ENCODE measurements around the gene KRT6A. TPM values are rescaled to one million over a fixed set of nuclear protein-coding genes. Genes with fewer than 3 reads are reported as not detected.
"Not testable (repeated sequence)": the region's sequence is repeated elsewhere in the genome, so short reads cannot be mapped to it uniquely, and the experiment has no call there.

The KRT6A gene
- total RNA-seq, 1 experiment from 2014 or later = not detected

DNA sequence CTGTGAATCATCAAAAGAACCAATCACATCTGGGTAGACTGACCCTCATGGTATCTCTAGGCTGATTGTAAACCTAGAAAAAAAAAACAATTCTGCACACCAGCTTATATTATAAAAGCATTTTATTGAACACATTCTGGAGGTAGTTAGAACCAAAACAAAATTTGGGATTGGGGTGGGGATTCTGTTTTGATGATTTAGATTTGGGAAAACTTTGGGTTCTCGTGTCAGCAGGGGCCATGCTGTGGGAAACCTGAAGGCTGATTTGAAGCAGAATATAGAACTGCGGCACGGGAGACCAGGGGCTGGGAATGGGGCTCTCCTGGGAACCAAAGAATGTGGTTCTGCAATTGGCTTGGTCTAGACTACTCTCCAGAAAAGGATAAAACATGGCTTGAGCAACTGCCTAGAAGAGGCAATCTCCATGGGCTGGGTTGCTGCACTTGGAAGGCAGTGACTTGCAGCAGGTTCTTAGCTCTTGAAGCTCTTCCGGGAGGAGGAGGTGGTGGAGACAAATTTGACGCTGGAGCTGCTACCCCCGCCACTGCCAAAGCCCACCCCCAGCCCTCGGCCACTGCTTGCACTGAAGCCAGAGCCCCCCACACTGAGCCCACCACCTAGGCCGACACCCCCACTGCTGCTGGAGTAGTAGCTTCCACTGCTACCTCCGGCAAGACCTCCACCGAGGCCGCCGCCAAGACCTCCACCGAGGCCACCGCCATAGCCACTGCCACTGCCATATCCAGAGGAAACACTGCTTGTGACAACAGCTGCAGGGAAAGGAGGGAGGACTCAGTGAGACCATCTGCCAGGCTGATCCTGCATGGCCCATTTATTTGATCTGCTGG, 21.6 kb upstream of the KRT6A start:
- no peak for DNase-seq (ENCODE audit: low read depth)
- in situ Hi-C loops (cut with HindIII; ENCODE audit: low pct_unique_long_range_greater_than_20kb, low sequenced_read_pairs) = no loop called here

DNA sequence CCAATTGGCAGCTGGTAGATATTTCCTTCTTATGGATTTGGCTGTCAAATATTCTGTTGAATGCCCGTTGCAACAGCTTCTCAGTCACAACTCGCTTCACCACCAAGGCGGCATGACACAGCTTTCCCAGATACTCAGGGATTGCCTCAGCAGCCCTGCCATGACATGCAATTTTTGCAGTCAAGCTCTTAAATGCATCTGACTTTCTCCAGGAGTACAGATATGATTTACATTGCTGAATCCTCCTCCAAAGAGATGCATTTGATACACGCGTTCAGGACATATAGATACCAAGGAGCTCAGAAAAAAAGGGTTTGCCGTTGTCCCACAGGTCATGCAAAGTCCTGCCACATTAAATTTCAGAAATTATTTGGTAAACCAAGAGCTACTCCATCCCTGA, 20.7 kb upstream of the KRT6A start:
- in situ Hi-C loops (cut with HindIII; ENCODE audit: low pct_unique_long_range_greater_than_20kb, low sequenced_read_pairs) = no loop called here
- no peak for DNase-seq (ENCODE audit: low read depth)

DNA sequence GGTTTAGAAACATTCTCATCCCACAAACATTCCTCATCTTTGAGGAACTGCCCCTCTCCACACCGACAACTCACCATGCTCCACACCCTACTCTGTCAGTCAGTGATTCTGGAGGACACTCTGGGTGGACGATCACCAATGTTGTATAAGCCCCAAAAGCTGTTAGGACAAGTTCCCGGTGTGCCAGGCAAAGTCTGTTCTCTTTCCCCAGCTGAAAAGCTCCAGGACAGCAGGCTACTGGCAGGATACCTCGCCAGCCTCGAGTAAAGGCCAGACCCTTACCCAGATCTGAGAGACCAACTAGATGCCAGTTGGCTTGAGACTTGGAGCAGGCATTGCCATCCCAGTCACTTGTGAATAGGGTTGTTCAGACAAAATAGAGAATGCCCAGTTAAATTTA, 15.2 kb upstream of the KRT6A start:
- in situ Hi-C loops (cut with HindIII; ENCODE audit: low pct_unique_long_range_greater_than_20kb, low sequenced_read_pairs) = no loop called here
- no peak for DNase-seq (ENCODE audit: low read depth)

DNA sequence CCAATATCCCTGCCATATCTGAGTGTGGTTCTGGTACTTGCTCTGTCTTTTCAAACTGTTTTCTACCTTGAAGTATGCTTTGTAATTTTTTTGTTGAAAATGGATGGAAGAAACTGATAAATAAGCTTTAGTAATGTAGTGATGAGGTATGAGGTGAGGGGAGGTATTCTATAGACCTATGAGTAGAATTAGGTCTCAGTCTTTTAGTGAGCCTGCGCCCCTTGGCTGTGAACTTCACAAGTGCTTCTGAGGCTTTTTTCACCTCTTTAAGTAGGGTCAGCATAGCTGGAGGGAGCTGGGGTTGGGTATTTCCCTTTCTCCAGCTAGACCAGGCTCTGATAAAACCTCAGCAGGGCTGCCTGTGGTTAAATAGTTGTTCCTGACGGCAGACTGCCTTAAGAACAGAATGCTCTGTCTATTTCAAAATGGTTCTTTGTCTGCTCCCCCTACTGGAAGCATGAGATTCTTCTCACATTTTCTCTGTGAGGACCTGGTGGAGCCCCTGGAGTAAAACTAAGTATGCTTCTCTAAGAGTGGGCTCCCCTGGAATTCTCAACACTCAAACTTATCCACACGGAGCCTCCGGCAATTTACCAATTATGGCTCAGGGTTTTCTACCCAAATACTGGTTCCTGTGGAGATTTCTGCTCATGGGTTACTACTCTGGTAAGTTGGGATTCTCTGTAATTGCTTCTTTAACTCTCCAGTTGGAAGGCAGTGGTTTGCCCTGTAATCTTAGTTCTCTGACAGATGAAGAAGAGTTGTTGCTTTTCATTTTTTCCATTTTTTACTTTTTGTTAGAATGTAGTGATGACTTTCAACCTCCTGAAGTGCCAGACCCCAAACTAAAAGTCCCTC, 14.0 kb upstream of the KRT6A start:
- peak; percentile 35 for DNase-seq (ENCODE audit: low read depth)
- in situ Hi-C loops (cut with HindIII; ENCODE audit: low pct_unique_long_range_greater_than_20kb, low sequenced_read_pairs) = no loop called here

DNA sequence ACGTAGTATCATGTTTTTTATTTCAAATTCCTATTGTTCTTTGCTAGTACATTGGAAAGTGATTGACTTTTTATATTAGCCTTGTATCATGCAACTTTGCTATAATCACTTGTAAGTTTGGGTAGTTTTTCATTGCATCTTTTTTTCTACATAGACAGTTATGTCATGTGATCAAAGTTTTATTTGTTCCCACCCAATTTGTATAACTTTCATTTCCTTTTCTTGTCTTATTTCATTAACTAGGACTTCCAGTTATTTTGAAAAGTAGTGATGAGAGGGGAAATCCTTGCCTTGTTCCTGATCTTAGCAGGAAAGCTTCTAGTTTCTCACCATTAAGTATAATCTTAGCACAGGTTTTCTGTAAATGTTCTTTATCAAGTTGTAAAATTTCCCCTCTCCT, 9.8 kb upstream of the KRT6A start:
- in situ Hi-C loops (cut with HindIII; ENCODE audit: low pct_unique_long_range_greater_than_20kb, low sequenced_read_pairs) = no loop called here
- DNase-seq (ENCODE audit: low read depth) = no peak

DNA sequence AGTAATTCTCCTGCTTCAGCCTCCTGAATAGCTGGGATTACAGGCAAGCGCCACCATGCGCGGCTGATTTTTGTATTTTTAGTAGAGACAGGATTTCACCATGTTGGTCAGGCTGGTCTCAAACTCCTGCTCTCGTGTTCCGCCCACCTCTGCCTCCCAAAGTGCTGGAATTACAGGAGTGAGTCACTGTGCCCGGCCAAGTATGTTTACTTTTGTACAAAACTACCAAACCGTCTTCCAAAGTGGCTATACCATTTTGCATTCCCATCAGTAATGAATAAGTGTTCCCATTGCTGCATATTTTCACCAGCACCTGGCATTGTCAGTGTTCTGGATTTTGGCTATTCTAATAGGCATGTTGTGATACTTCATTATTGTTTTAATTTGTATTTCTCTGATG, 8.4 kb upstream of the KRT6A start:
- no peak for DNase-seq (ENCODE audit: low read depth)
- in situ Hi-C loops (cut with HindIII; ENCODE audit: low pct_unique_long_range_greater_than_20kb, low sequenced_read_pairs) = no loop called here

DNA sequence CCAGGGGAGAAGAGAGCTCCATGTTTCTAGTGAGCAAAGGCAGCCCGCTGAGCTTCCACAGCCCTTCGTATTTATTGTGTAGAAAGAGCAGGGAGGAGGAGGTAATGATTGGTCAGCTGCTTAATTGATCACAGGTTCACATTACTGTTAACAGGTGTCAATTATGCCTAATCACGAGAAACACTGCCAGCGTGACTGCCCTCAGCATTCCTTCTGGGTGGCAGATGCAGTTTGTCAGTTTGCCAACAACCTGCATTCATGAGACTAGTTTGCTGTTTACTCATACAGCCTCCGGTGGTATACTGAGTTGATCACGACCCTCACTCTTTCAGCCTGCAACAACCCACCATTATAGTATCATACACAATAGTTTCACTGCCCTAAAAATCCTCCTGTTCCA, 7.5 kb upstream of the KRT6A start:
- DNase-seq (ENCODE audit: low read depth); in situ Hi-C loops (cut with HindIII; ENCODE audit: low pct_unique_long_range_greater_than_20kb, low sequenced_read_pairs): not testable (repeated sequence)

DNA sequence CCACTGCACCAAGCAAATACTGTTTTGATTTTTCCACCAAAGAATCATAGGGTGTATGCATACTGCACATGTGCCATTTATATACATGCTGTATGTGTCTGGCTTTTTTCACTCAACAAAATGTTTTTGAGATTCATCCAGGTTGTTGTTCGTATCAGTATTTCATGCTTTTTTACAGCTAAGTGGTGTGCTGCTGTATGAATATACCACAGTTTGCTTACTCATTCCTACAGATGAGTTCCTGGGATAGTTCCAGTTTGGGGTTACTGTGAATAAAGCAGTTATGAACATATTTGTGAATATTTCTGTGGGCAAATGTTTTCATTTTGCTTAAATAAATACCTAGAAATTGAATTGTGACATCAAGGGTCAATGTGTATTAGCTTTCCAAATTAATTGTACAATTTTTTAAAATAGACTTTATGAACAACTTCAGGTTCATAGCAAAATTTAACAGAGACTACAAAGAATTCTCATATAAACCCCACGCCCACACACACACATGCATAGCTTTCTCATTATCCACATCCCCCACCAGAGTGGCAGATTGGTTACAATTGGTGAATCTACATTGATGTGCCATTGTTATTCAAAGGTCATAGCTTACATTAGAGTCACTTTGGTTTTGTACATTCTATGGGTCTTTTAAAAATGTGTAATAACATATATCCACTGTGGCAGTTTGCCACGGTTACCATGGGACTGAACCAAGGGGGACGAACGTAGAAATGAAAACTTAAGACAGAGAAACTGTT, 6.9 kb upstream of the KRT6A start:
- in situ Hi-C loops (cut with HindIII; ENCODE audit: low pct_unique_long_range_greater_than_20kb, low sequenced_read_pairs) = no loop called here

DNA sequence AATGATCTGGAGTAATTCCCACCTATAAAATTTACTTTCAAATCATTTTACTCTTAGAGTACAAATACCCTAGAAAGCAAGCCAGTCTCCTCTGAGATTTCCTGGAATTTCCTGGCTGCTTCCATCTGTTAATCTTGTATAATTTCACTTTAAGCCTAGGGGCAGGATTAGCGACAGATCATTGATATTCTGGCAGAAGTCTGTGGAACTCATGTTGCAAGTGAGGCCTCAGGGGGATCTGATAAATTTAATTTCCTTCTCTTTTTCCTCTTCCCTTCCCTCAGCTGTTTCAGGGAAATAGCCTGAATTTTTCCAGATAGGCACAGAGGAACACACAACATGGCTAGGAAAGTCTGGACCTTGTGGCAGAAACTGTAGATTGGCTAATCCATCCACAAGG, 5.9 kb upstream of the KRT6A start:
- in situ Hi-C loops (cut with HindIII; ENCODE audit: low pct_unique_long_range_greater_than_20kb, low sequenced_read_pairs) = no loop called here
- no peak for DNase-seq (ENCODE audit: low read depth)

More for the DNA sequence above, 6.9 kb upstream of the KRT6A start:
- no peak for DNase-seq (ENCODE audit: low read depth)

DNA sequence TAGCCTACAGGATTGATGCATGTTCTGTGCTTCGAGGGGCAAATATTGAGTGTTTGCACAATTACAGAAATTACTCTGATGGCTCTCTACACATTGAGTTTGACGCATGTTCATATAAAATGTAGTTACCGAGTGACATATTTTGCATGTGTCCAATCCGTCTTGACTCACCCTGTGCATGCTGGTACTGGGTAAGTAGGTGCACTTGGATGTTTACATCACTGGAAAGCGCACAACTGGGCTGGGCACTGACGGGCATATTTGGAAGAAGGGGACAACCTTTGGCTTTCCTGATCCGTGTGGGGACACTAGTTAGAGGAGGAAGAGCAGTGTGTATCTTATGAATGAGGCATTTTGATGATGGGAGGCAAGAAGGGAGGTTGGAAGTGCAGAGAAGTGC, 4.9 kb upstream of the KRT6A start:
- in situ Hi-C loops (cut with HindIII; ENCODE audit: low pct_unique_long_range_greater_than_20kb, low sequenced_read_pairs) = no loop called here
- no peak for DNase-seq (ENCODE audit: low read depth)

DNA sequence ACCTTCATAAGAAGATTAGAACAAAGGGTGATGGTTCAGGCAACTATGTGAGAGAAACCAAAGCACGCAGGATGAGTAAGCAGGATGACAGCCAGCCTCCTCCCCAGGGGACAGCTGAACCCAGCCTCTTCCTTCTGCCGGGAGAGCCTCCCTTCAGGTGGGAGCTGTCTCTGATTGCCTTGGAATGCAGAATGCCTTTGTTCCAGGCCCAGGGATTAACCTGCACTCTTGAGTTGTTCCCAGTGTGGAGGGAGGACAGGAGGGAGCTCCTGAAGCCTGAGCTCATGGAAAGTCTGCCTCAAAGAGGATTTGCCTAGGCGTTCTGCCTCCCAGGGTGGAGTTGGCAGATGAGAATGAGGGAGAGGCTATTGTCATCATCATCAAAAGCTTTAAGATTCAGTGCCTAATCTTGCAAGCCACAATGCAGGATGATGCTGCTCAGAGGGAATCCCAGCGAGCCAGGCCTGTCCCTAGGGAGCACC, 3.6 kb upstream of the KRT6A start:
- in situ Hi-C loops (cut with HindIII; ENCODE audit: low pct_unique_long_range_greater_than_20kb, low sequenced_read_pairs) = no loop called here
- no peak for DNase-seq (ENCODE audit: low read depth)

DNA sequence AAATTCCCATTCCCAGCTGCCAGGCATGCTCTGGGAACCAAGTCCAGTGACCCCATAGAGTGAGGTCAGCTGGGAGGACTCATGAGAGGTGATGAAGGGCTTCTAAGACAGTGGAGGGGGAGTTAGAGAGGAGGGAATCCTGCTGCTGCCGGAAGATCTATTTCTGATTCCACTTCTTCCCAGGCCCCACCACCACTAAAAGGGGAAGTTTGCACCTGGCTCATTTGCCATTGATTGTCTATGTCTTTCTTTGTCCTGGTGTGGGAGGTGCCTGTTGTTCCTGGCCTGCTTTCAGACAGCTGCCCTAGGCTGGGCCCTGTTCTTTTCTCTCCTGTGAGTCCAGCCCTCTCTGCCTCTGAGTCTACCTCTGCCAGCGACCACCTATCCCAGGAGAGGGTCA, 3.0 kb upstream of the KRT6A start:
- DNase-seq (ENCODE audit: low read depth) = no peak
- in situ Hi-C loops (cut with HindIII; ENCODE audit: low pct_unique_long_range_greater_than_20kb, low sequenced_read_pairs) = no loop called here

DNA sequence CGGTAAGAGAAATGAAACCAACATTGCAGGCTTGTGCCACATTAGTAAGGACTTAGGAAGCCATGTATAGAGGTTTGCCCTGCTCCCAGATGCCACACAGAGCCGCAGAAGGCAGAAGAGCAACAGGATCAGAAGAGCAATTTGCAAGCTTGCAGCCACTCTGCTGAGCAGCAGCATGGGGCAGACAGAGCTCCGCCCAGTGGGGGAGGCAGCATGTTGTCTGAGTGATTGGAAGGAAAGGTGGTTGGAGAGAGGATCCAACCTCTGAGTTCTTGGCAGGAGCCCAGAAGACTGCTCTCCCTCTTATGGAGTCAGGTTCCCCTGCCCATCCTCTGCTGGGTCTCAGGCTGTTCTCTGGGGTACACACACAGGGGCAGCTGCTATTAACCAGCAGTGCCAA, 2.3 kb upstream of the KRT6A start:
- peak; percentile 6 for DNase-seq (ENCODE audit: low read depth)
- in situ Hi-C loops (cut with HindIII; ENCODE audit: low pct_unique_long_range_greater_than_20kb, low sequenced_read_pairs) = no loop called here

DNA sequence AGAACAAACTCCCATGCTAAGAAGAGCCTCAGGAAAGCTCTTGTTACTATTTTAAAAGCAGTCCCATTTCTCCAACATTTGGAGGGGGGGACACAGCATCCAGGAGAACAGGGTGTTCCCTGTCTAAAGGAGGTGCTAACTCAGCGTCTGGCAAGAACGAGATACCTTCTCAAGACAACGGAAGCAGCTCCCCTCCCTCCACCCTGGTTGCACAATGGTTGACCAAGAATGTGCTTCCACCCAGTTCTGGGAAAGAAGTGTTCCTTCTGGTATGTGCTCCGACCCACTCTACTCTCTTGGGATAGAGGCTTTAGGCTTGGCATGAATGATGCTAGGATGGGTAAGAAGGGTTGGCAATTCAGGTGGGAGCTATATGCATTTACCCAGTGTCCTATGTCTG, 1.5 kb upstream of the KRT6A start:
- in situ Hi-C loops (cut with HindIII; ENCODE audit: low pct_unique_long_range_greater_than_20kb, low sequenced_read_pairs) = no loop called here
- no peak for DNase-seq (ENCODE audit: low read depth)

DNA sequence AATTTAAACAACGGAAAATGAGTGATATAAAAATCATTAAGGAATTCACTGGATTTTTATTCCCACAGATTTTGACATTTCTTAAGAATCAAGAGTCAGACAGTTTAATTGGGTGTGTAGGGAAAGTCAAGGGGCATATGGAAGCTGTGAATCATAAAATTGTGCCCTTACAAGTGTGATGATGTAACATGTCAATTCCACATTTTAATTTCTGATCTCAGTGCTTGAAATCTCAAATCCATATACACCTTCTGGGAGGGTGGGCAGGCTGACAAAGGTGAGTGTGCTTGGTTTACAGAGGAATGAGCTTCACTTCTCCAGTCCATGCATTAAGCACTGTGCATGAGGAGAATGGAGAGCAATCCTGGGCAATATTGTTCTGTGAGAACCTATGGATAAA, 1.0 kb upstream of the KRT6A start:
- in situ Hi-C loops (cut with HindIII; ENCODE audit: low pct_unique_long_range_greater_than_20kb, low sequenced_read_pairs) = no loop called here
- no peak for DNase-seq (ENCODE audit: low read depth)

DNA sequence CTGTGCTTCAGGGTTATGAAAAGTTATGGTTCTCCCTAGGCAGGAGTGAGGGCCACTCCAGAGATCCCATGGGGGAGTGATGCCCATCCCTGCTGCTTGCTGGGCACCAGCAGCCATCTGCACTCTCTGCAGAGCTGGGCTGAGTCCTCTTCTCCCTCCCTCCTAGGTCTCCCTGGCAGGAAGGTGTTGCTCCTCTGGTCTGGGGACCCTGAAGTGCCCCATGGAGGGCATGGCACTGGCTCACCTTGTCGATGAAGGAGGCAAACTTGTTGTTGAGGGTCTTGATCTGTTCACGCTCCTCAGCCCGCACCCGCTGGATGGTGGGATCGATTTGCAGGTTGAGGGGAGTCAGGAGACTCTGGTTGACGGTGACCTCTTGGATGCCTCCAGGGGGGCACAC, 652 bp downstream of the KRT6A start:
- DNase-seq (ENCODE audit: low read depth); in situ Hi-C loops (cut with HindIII; ENCODE audit: low pct_unique_long_range_greater_than_20kb, low sequenced_read_pairs): not testable (repeated sequence)

DNA sequence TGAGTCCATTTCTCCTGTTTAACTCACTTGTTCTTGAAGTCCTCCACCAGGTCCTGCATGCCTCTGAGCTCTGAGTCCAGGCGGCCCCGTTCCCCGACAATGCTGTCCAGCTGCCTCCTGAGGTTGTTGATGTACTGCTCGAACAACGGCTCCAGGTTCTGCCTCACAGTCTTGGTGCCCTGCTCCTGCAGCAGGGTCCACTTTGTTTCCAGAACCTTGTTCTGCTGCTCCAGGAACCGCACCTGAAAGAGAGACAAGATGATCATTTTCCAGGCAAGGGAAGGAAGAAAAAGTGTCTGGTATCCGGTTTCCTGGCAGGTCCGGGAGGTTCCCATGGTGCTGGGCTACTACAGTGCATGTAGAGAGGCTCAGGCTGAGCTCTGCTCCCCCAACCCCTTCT, 1.6 kb downstream of the KRT6A start:
- in situ Hi-C loops (cut with HindIII; ENCODE audit: low pct_unique_long_range_greater_than_20kb, low sequenced_read_pairs); DNase-seq (ENCODE audit: low read depth): not testable (repeated sequence)

DNA sequence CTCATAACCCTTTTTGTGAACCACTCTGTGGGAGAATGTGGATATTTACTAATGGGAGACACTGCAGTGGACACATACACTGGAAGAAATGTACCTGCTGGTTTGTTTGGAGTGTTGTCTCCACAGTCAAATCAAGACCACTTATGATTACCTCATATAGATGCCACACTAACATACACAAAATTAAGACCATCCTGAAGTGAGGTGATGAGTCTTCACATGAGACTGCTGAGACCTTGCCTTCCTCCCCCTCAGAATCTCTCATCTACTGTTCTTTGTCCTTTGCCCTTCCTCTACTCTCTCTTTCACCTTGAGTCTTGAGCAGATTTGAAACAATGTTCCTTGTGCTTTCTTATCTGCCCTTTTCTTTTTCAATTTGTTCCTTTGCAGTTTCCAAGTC, 4.3 kb downstream of the KRT6A start:
- in situ Hi-C loops (cut with HindIII; ENCODE audit: low pct_unique_long_range_greater_than_20kb, low sequenced_read_pairs) = no loop called here
- no peak for DNase-seq (ENCODE audit: low read depth)

Data from Caki2 (cell line).